CD1c-positive myeloid dendritic cell (primary cell): ENCODE results near the gene SLC17A1.
"Not testable (repeated sequence)": the region's sequence is repeated elsewhere in the genome, so short reads cannot be mapped to it uniquely, and the experiment has no call there.

Source experiments
- DNase-seq: peaks from one replicate; pipeline ENCODE4 v3.0.0-alpha.2; 2016; ENCODE audit errors: extremely low spot score

SLC17A1 gene

DNA sequence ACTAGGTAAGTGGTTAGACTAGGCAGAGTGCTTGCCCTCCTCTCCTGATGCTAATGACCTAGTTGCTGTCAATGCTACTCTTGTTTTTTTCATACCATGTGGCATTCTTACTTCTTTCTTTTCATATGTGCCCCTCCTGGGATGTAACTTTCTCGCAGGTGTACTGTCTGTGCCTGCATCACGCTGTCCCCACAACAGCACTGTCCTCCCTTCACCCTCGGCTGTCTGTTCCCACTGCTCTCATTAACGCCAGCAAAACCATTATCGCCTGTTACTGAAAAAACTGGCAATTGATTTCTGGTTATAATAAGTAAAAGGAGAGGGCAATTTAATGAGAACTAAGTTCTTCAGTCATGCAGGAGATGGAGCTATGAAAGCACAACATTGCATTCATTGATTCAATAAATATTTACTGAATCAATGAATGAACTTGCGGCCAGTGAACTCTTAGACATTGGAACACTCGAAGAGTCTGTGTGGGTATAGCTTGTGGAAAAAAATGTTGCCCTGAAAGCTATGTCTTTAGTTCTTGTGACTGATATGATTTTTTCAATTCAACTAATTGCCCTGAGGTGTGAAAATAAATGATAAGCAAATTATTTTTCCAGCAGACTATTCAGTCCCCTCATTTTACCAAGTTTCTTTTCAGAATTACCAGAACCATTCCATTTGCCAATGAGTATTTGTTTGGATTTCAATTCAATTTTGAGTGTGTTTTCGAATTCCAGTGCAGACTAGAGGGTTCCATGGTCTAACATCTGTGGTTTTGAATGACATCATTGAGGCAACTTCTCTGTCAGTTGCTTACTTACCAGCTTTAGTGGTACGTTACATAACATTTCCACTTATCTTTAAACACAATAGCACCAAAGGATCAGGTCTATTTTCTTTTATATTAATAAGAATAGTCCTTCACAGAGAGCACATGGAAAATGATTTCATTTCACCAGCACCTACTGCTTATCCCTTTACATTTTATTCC is 75.2 kb downstream of the SLC17A1 start:
- no peak for DNase-seq

DNA sequence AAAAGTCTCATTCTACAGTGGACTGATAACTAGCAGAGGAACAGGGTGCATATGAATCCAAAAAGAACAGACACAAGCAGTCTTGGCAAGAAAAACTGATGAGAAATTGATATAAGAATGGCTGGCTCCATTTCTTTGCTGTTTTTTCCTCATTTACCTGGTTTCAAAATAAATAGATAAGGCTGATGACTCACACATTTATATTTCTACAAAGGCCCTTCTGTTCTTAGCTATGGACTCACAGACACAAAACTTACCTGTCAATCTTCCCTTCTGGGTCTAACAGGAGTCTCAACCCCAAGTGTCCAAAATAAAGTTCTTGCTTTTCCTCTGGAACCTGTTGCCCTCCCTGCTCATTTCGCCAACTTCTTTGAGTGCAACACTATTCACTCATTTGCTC is 76.4 kb downstream of the SLC17A1 start:
- DNase-seq, result no peak

DNA sequence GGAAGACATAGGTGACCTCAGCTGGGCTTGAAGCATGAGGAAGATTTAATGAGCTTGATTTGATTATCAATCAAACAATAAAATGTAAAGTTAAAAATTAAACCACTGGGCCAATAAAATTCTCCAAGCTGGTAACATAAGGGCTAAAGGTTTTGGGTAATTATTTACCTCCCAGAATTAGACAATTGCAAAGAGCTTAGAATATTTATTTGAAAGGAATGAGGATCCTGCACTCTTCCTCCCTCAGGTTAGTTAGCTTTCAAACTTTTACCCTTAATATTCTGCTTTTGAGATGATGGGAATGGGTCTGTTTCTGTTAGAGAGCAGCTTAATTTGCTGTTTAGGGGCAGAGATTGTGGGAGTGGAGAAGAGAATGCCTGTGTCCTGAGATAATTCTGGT is 77.3 kb downstream of the SLC17A1 start, which contains the start of gene SLC17A4:
Gene SLC17A4, plus strand, starts transcription at position 208 of the 400 bp plus-strand sequence. CDS start 7,221 bp downstream, outside the sequence.
- no peak for DNase-seq

DNA sequence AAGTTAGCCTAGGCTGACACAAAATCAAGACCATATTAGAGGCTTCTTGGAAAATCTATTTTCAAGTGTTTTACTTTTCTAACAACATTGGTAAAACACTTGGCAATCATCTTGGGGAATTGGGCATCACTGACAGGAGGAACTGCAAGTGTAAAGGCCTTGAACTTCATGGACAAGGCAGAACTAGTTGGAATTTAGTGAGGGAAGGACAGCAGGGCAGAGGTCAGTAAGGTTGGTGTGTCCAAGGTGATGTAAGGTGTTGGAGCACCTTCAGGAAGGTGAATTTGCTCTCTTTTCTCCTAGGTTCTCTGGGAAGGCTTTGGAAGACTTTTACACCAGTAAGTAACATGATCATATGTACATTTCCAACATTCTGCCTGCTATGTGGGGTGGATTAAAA is 78.8 kb downstream of the SLC17A1 start:
- no peak for DNase-seq

DNA sequence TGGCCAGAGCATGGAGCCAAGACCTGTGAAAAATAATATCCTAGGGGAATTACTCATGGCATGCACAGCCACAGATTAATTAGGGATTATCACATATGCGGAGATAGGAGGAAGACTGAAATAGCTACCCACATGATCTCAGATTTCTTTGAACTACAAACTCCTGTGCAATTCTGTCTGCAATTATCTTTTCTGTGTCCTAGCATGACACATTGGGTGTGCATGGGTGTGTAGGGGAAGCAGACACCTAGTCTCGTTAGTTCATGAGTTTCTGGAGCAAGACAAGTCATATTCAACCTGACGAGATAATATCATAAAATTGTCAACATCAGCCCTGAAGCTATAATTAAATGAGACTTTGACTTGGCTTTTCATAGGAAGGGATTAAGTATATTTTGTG is 80.9 kb downstream of the SLC17A1 start:
- DNase-seq, result no peak

DNA sequence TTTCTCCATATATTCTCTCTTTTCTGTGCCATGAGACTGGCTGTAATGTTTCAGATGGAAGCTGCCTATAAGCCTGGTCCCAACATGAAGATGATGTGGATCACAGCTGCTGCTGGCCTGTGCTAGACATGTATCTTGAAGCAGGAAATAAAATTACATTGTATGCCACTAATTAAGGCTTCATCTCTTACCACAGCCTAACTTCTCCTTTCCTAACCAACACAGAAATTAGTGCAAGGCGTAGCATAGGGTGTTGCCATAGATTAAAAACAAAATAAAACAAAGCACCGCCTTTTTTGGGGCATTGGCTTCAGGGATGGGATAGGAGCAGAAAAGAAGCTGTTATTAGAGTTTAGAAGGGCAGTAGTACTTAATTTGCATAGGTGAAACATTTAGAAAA is 82.0 kb downstream of the SLC17A1 start:
- DNase-seq, result peak; percentile 3

DNA sequence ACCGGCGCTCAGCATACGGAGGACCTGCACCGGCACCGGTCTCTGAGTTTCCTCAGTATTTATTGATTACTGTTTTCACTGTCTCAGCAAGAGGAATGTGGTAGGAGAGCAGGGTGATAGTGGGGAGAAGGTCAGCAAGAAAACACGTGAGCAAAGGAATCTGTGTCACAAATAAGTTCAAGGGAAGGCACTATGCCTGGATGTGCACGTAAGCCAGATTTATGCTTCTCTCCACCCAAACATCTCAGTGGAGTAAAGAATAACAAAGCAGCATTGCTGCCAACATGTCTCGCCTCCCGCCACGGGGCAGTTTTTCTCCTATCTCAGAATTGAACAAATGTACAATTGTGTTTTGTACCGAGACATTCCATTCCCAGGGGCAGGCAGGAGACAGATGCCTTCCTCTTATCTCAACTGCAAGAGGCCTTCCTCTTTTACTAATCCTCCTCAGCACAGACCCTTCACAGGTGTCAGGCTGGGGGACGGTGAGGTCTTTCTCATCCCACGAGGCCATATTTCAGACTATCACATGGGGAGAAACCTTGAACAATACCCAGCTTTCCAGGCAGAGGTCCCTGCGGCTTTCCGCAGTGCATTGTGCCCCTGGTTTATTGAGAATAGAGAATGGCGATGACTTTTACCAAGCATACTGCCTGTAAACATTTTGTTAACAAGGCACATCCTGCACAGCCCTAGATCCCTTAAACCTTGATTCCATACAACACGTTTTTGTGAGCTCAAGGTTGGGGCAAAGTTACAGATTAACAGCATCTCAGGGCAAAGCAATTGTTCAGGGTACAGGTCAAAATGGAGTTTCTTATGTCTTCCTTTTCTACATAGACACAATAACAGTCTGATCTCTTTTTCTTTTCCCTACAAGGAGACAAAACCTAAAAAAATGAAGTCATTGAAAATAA is 83.0 kb downstream of the SLC17A1 start:
- DNase-seq, result not testable (repeated sequence)

DNA sequence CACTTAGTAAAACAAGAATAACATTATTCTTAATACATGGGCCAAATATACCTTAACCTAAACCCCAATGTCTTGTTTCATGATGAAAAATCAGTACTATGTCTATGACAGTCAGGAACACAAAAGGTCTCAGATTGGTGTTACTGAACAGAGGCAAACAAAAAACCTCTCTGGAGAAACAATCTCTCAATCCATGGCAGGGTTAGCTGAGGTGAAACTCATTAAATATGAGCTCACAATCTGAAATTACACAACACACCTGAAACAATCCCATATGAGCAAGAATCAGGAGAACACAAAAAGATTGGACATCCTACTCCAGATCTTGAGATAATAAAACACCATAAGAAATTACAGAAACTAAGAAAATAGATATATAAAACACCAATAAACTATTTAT is 83.8 kb downstream of the SLC17A1 start:
- no peak for DNase-seq

DNA sequence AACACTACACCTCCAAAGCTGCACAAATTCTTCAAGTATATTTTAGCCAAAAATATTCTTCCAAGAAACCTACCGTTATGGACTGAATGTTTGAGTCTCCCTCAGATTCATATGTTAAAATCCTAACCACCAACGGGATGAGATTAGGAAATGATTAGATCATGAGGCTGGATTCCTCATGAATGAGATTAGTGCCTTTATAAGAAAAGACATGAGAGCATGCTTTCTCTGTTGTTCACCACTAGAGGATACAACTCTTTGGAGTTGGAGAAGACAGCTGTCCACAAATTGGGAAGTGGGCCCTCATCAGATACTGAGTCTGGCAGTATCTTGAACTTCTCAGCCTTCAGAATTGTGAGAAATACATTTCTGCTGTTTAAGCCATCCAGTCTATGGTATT is 84.4 kb downstream of the SLC17A1 start:
- DNase-seq, result no peak

DNA sequence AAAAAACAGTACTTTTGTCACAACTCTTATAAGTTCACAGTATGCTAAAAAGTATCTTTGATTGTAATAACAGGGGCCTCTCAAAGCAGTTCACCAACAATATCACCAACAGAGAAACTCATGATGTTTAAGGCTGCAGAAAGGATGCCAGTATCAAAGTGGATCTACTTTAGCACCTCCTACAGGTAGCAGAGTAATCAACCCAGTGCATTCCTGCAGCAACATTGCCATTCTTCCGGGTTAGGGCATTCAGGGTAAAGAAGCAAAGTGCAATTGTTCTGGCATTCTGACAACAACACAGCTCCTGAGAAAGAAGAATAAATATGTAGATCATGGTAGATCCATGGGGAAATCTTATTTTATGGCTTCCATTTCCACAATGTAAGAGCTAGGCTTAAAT is 84.9 kb downstream of the SLC17A1 start:
- no peak for DNase-seq

DNA sequence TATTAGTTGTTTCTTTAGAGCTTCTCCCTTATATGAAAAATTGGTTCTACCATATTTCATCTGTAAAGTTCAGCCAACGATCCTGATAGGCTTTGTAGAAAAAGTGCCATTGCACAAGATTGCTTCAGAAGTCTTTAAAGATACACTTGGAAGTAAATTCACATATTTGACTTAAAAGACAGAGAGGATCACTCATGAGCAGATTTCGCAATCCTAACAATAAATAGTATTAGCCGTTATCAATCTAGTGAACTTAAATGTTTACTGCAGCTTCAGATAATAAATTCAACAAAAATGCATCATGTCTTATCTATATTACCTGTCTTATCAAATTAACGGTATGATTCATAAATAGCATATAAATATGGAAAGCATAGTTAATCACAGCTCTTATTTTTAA is 86.0 kb downstream of the SLC17A1 start:
- DNase-seq, result no peak

DNA sequence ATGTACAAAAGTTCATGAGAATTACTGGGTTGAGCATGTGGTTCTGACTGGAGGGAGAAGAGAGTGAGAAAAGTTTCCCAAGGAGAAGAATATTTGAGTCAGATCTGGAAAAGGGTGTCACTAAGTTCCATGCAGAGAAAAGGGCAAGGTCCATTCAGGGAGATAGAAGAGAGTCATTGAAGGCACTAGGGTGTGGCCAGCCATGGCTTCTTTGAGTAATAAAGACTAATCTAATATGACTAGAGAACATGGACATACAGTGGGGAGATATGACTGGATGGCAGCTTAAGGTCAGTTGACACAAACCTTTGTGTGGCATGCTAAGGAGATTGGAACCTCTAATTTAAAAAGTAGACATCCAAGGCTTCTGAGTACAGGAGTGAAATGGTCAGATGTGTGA is 88.0 kb downstream of the SLC17A1 start:
- no peak for DNase-seq

DNA sequence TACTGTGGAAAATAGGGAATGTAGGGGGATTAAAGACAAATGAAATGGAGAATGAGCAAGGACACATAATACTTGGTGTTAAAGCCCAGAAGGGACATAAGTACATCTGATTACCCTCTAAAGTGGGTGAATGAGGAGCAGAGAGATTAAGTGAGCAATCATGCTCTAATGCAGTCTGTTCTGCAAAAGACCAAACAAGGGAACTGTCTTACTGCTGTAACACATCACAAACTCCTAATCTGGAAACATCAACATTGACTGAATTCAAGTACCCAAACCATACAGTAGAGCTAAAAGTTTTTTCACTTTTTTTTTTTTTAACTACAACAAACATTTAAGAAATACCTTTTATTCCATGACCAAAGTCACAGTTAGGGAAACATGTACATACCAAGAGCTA is 96.6 kb downstream of the SLC17A1 start:
- no peak for DNase-seq
